Fibroblast of skin of left quadriceps (primary cell): Measurements from ENCODE around the gene BMAL2.

ENCODE experiments used
- DNase-seq, 2 experiments: peaks; one replicate each; pipeline ENCODE4 v3.0.0-alpha.2; 2013; ENCODE audit warnings: low read depth in 2 of 2

BMAL2 gene

GRCh38 chr12:27332714-27333402 is at the start of gene BMAL2:
Gene BMAL2, plus strand, starts transcription at chr12:27332836. Its CDS starts 237 bp downstream, at chr12:27333073.
- no peak for DNase-seq

GRCh38 chr12:27284021-27284420 is 48.6 kb upstream of the BMAL2 start:
- no peak for DNase-seq

DNA sequence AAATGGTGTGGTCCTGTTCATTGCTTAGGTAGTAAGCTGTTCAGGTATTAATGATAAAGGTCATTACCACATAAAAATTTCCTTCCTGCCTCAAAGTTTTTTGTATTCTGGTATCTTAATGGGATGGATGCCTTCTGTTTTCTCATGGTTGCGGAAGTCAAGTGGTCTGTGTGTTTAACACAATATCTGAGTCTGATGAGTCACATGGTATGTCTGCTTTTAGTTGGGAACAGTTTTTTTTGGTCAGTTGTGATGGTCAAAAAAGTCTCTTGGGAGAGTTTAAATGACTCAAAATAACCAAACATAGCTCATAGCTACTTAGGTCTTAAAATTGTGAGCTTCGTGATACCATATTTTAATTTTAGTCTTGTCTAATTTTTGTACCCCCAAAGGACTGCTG is 47.9 kb upstream of the BMAL2 start:
- peak in 1 of 2 experiments; percentile 8 for DNase-seq

DNA sequence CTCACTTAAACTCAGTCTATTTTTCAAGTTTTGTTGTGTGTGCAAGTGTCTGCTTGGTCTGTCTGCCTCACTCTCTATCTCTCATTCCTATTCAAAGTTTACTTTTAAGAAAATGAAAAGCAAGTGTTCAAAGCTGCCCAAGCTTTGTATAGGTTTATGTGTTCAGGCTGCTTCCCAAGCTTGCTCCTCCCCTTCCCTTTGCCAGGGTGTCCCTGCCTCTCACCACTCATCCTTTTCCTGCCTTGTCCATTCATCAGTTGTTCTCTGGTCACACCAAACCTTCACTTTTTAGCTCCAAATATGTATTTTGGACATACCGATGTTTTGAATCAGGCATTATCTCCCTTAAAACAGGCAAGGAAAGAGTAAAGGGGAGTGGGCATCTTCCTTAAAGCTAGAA is 47.2 kb upstream of the BMAL2 start:
- DNase-seq = no peak

DNA sequence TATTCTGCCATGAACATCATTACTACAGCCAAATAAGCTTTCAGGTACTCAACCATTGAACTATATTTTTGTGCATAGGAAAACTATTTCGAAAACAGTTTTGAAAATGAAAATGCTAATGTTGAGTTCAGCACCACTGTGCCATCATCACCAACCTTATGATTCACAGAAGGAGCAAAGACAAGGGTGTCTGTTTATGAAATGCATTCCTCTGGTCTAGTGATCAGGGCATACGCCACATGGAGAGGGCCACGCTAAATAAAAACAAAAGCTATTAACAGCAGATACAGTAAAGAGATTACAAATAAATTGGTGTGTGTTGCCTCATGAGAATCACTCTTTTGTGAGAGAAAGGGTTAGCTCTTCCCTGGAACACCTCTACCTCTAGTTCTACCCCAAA is 43.2 kb upstream of the BMAL2 start:
- no peak for DNase-seq

GRCh38 chr12:27290501-27291168 is 42.0 kb upstream of the BMAL2 start:
- DNase-seq = no peak

GRCh38 chr12:27291862-27292261 is 40.8 kb upstream of the BMAL2 start:
- DNase-seq = no peak

- DNase-seq = no peak
Observed at GRCh38 chr12:27292718-27293117, 39.9 kb upstream of the BMAL2 start.

- DNase-seq = no peak
Observed at GRCh38 chr12:27293463-27293862, 39.2 kb upstream of the BMAL2 start.

- DNase-seq = no peak
Observed at GRCh38 chr12:27296674-27297073, 36.0 kb upstream of the BMAL2 start.

DNA sequence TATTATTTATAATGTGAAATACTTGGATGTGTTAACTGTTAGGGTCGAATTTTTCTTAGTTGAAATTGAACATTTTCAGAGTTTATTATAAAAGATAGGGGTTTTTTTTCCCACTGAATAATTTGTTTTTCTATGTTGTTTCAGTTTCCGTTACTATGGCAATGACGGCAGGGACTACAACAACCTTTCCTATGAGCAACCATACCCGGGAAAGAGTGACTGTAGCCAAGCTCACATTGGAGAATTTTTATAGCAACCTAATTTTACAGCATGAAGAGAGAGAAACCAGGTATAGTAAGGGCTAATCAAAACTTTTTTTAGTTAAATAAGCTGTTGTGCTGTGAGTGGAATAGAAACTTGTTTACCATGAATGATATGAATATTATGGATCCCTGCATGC is 35.1 kb upstream of the BMAL2 start:
- no peak for DNase-seq

DNA sequence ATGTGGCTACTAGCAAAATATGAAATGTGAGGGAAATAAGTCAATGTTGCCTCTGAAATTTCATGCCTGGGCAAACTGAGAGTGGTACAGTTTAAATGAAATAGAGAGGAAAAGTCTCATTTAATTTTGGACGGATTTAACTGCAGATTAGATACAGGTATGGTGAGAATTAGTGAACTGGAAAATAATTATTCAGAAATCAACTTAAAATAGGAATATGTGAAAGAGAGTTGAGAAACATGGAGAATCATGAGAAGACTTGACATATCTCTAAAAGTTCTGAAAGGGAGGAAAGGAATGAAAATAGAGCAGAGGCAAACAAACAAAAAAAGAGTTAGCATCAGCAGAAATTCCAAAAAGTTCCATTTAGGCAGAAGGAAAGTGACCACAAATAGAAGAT is 33.5 kb upstream of the BMAL2 start:
- no peak for DNase-seq

DNA sequence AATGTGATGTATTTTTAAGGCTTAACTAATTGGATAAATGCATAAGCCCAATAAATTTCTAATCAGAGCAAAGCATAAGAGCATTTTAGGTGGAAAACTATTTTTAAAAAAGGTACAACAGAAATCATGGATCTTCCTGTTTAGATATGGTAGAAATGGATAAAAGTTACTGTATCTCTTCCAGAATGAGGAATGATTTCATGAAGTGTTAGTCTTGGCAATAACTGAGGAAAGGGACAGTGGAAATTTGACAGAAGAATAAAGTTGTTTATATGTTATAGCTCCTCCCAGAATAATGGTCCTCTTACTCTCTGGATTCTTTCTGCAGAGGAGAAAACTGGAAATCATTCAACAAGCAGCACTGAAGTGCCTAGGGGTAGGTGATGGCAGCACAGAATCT is 32.4 kb upstream of the BMAL2 start:
- no peak for DNase-seq

- DNase-seq = no peak
Observed at GRCh38 chr12:27303139-27304111, 29.2 kb upstream of the BMAL2 start.

DNA sequence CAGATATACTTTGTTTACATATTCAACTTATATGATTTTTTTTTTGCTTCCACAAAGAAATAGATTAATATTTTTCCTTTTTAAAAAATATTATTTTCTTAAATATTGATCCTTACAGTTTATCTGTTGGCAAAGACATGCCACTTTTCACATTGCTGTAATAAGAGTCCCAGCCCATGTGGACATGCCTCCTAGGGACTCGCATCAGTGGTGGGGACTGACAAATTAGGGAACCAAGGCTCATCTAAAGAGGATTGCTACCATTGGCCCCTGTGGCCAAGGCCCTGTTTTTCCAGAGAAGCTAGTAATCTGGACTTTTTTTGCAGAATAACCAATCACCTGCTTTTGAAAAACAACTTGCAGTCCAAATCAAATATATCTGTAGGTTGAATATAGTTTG is 27.8 kb upstream of the BMAL2 start:
- no peak for DNase-seq

DNA sequence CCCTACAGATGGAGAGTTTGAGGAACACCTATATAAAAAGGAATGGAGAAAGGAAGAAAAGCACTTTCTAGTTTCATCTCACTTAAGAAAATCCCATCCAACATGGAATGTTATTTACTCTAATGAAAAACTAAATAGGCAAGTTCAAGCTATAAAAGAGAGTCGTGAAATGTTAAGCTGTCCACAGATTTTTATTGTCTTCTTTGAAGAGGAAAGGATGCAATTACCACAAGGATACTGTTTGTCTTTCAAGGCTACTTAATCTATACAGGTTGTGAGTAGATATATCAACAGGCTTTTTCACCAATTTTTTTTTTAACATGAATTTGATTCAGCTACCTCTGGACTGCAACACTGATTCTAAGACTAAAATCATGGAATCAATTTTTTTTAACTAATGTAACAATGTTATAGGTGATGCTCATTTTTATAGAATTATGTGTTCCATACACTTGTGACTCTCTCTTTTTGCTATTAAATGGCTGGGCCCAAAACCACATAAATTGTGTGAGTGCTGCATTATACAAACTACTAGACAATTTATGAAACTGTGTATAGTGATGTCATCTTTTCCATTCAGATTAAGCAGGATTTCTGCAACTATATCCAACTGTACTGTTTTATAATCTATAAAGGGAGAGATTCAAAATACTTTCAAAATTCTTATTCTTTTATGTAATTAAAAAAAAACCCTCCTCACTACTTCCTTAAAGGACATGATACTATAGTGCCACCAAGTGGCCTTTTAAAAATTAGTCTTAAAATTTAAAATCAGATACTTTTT is 26.8 kb upstream of the BMAL2 start:
- peak; percentile 24 to 27 for DNase-seq

DNA sequence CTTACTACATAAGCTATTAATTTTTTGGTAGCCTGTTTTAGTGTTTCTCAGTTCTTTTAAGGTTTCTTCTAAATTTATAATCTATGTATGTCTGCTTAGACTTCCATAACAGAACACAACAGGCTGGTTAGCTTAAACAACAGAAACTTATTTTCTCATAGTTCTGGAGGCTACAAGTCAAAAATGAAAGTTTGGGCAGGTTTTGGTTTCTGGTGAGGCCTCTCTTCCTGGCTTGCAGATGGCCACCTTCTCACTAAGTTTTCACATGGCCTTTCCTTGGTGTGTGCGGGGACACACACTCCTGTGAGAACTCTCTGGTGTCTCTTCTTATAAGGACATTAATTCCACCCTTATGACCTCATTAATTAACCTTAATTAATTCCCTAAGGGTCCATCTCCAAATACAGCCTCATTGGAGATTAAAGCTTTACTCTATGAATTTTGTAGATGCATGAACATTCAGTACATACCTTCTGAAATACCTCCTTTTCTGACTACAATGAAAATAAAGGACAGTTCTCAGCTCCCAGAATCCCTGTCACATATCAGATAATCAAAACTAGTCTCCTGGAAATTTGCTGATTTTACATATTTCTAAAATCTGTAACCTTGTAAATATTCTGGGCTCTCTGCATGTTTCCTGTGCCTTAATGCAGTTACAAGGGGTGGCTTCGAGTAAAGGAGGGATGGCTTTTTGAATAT is 23.2 kb upstream of the BMAL2 start:
- DNase-seq = no peak

DNA sequence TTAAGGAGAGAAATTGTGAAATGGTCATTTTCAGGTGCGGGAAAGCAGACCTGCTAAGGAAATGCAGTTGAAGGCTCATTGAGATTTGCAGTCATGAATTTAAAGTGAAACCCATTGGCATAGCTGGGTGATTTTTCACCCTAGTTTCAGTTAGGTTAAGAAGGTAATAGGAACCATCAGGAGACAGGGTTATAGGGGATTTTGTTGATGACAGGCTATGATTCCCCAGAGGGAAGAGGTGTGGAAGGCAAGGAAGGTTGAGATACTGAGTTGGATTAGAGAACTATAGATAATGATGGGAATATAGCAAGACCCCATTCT is 22.7 kb upstream of the BMAL2 start:
- DNase-seq = no peak

- no peak for DNase-seq
Observed at GRCh38 chr12:27316947-27317346, 15.7 kb upstream of the BMAL2 start.

DNA sequence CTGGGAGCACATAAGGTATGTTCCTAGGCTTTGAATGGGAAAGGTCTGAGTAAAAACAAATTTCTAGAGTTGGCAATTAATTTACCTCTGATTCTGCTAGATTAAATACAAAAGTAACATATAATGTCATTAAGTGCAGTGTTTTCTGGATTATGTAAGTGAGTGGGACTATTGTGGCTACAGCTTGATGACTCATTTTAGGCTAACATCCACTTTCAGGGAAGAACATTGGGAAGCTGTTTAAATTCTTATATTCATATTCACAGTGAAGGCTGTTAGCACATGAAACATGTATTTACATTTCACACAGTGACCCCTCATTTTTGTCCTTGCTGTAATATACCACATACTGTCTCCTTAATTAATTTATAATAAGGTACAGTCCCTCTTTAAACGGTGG is 13.2 kb upstream of the BMAL2 start:
- peak; percentile 57 to 62 for DNase-seq

DNA sequence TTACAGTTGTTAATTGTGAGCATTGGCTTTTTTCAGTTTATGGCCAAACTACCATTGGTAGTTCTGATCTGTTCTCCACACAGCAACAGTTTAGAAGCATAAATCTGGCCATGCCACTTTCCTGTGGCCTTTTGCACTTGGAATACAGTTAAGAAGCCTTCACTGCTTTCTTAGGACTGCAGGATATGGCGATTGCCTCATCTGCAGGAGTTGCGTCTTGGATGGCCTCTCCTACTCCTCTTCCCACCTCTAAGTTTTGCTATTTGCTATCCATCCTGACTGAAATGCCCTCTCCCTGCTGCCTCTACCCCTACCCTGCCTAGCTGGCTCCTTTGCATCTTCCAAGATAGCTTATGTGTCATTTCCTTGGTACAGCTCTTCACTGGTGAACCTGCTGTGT is 12.8 kb upstream of the BMAL2 start:
- DNase-seq = no peak
